Stimulated activated naive CD4-positive, alpha-beta T cell treated with Interleukin-2 at 50 U/mL for 16 hours (primary cell): Measurements from ENCODE around the gene RAP1GDS1.
"Not testable (repeated sequence)": the region's sequence is repeated elsewhere in the genome, so short reads cannot be mapped to it uniquely, and the experiment has no call there.

Experiments
- DNase-seq: peaks from one replicate; lab custom pipeline; 2025; lab: John Stamatoyannopoulos, UW

Gene RAP1GDS1

DNA sequence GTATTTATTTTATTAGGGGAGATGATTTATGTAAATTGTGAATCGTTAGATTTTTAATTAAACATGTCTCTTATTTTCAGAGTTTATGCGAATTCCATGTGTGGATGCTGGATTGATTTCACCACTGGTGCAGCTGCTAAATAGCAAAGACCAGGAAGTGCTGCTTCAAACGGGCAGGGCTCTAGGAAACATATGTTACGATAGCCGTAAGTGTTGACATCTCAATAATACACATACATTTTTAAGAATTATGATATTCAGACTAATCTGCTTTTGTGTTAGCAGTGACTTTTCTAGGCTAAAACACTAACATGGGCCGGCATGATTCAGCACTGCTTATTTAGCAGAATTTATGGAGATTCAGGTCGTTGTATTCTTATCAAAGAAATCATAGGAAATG, 91.2 kb downstream of the RAP1GDS1 start:
- no peak for DNase-seq

DNA sequence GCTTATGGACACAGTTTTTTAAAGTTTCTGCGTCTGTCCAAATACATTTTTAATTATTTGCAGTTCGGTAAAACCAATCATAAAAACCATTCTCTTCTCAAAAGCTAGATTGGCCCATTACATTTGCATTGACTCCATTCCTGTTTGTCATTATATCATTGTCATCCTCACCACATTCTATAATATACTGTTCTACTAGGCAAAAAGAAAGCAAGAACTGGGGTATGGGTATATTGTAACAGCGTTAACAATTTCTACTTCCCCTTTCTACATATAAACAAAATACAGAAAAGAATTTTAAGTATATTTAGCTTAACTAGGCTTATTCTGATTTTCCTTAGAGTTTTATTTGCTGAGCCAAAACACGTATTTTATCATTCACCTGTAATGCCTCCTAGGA, 91.8 kb downstream of the RAP1GDS1 start:
- DNase-seq: no peak

GRCh38 chr4:98358630-98359248, 97.6 kb downstream of the RAP1GDS1 start:
- no peak for DNase-seq

- DNase-seq: no peak
Observed at GRCh38 chr4:98359646-98360045, 98.5 kb downstream of the RAP1GDS1 start.

GRCh38 chr4:98363431-98363830, 102.2 kb downstream of the RAP1GDS1 start:
- no peak for DNase-seq

GRCh38 chr4:98366275-98366674, 105.1 kb downstream of the RAP1GDS1 start:
- DNase-seq: not testable (repeated sequence)

DNA sequence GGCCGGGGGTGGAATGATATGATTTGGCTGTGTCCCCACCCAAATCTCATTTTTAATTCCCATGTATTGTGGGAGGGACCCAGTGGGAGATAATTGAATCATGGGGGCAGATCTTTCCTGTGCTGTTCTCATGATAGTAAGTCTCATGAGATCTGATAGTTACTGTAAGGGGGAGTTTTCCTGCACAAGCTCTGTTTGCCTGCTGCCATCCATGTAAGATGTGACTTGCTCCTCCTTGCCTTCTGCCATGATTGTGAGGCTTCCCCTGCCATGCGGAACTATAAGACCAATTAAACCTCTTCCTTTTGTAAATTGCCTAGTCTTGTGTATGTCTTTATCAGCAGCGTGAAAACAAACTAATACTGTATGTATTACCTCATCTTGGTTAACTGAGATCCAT, 106.8 kb downstream of the RAP1GDS1 start:
- not testable (repeated sequence) for DNase-seq

DNA sequence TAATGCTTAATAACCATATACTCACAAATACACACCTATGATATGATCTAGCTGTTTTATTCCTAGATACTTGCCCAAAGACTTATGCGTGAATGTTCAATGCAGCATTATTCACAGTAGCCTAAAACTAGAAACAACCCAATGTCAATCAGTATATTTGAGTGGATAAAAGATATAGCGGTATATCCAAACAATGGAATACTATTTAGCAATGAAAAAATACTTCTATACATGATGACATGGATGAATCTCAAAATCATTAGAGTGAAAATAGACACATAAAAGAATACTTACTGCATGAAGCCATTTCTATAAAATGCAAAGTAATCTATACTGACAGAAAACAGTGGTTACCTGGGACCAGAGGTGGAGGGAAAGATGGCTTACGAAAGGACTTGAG, 108.1 kb downstream of the RAP1GDS1 start:
- DNase-seq: no peak

DNA sequence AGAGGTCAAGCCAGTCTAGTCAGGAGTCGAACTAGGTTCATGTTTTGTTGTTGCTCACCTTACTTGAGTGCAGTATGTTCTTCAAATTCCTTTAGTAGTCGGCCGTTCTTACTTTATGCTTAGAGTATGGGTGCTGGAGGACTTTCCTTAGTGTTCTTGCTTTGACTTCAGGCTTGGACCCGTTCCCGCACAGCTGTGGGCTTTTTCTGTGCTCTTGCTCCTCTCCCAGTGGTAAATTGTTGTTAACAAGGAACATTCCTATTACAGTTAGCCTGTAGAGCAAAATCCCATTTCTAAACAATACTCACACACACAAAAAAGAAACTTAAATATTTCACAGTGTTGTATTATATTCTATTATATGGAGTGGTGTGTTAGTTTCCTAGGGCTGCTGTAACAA, 113.5 kb downstream of the RAP1GDS1 start:
- DNase-seq: no peak

DNA sequence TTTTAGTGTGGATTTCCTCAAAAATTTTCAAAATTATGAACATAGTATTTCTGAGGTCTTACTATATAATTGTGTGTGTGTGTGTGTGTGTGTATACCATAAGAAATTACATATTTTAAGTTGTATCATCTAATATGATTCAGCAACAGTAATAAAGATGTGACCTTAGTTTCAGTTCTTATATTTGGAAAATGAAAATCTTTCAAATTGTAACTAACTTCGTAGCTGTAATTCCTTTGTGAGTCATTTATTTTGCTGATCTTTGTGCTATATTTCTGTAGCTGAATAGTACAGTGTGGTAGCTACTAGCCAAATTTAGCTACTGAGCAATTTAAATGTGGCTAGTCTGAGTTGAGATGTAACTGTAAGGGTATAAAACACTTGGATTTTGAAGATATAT, 116.4 kb downstream of the RAP1GDS1 start:
- no peak for DNase-seq

- no peak for DNase-seq
Observed at GRCh38 chr4:98381306-98381705, 120.1 kb downstream of the RAP1GDS1 start.

DNA sequence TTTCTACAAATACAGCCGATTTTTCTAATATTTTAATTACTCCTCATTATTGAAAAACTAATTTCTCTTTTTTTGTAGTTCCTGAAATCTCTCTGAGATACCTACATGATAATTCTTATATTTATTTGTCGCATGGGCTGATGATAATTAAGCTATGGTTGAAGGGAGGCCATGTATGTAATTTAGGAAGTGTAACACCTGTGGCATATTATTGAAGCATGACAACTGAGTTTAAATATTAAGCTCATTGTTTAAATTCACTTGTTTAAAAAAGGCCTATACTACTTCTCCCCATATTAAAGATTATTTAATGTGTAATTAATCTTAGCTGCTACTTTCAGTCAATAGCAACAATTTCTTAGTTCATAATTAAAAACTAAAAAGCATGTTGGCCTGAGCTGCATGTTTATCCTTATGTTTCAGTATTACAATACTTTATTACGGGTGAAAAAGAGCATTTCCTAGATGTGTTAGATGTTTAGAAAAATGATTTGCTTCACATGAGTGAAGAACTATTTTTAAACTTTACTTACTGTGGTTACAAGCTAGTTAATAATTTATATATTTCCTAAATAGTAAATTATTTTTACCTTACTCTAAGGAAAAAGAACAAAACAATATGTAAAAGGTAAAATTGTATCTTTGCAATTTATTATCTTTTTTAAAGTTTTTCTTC, 122.4 kb downstream of the RAP1GDS1 start:
- no peak for DNase-seq

DNA sequence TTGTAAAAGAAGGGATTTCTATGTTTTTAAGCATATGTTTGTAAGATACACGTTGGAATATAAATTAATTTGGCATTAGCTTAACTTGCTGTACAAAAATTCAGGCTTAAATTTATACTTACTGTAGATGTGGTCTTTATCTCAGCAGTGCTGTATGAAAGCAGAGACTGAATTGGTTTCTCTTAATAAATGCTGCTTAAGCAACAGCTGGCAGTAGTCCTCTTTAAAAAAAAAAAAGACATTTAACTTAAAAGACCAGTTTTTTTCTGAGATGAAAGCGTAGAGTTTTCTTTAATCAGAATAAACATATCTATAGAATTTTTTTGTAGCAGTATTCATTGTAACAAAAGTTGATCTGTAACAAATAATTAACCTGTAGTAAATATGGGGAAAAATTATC, 124.6 kb downstream of the RAP1GDS1 start:
- no peak for DNase-seq

- no peak for DNase-seq
Observed at GRCh38 chr4:98387345-98388026, 126.3 kb downstream of the RAP1GDS1 start.

- DNase-seq: no peak
Observed at GRCh38 chr4:98394134-98394533, 132.9 kb downstream of the RAP1GDS1 start.

DNA sequence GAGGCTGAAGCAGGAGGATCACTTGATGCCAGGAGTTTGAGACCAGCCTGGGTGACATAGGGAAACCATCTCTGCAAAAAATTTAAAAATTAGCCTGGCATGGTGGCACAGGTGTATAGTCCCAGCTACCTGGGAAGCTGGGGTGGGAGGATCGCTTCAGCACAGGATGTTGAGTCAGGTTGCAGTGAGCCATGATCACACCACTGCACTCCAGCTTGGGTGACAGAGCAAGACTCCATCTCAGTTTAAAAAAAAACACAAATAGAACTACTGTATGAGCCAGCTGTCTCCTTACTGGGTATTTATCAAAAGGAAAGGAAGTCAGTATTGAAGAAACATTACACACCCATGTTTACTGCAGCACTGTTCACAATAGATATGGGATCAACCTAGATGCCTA, 138.7 kb downstream of the RAP1GDS1 start:
- no peak for DNase-seq

- no peak for DNase-seq
Observed at GRCh38 chr4:98406819-98407218, 145.6 kb downstream of the RAP1GDS1 start.

GRCh38 chr4:98411731-98412130, 150.5 kb downstream of the RAP1GDS1 start:
- no peak for DNase-seq

DNA sequence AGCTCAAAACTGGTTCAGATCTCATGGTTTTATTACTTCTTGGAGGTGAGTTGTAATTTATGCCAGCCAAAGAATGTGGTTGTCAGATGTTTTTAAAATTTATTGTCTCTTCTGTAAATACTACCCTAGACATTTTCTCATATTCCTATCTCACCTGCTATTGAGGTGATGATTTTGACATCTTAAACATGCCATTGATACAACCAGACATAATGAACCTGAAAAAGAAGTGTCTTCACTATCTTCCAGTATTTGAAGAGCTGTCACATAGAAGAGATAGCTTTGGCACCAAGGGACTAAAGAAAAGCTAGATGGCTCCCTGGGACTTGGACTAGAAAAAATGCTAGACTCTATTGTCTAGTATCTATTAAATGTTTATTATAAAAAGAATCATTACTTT, 155.7 kb downstream of the RAP1GDS1 start:
- no peak for DNase-seq

DNA sequence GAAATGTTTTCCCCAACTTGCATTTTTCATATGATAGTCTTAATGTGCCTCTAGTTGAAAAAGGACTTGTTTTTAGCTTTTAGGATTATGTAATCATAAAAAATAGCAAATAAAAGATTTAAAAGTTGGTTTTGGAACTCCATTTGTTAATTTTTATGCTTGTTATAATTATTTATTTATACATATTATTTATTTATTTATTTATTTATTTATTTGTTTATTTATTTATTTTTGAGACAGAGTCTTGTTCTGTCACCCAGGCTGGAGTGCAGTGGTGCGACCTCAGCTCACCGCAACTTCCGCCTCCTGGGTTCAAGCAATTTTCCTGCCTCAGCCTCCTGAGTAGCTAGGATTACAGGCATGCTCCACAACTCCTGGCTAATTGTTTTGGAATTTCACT, 159.0 kb downstream of the RAP1GDS1 start:
- DNase-seq: not testable (repeated sequence)

- DNase-seq: no peak
Observed at GRCh38 chr4:98421111-98421510, 159.9 kb downstream of the RAP1GDS1 start.

GRCh38 chr4:98423009-98423408, 161.8 kb downstream of the RAP1GDS1 start:
- DNase-seq: no peak

- no peak for DNase-seq
Observed at GRCh38 chr4:98430708-98431403, 169.7 kb downstream of the RAP1GDS1 start.
